Peyer's patch (tissue), 4 donors: ENCODE data around the gene OASL.

Source experiments
- POLR2A ChIP-seq, 2 donors: fragments of 450-650 bp; IDR thresholded peaks; one replicate each; pipeline ENCODE4 v1.5.1; 2017; ENCODE audit warnings: antibody characterized with exemption in 2 of 2, mild to moderate bottlenecking in 2 of 2, moderate library complexity in 2 of 2
- TF ChIP-seq, protein P1 (sequence below), 6 experiments: fragments of 450-650 bp in 4 of 6; fragments of 200-600 bp in 2 of 6; sonication (generic) in 1 of 6; IDR thresholded peaks; one replicate each; pipeline ENCODE4 v1.5.1; 2017 to 2019; ENCODE audit warnings: antibody characterized with exemption in 6 of 6, mild to moderate bottlenecking in 3 of 6, moderate library complexity in 1 of 6

DNA sequence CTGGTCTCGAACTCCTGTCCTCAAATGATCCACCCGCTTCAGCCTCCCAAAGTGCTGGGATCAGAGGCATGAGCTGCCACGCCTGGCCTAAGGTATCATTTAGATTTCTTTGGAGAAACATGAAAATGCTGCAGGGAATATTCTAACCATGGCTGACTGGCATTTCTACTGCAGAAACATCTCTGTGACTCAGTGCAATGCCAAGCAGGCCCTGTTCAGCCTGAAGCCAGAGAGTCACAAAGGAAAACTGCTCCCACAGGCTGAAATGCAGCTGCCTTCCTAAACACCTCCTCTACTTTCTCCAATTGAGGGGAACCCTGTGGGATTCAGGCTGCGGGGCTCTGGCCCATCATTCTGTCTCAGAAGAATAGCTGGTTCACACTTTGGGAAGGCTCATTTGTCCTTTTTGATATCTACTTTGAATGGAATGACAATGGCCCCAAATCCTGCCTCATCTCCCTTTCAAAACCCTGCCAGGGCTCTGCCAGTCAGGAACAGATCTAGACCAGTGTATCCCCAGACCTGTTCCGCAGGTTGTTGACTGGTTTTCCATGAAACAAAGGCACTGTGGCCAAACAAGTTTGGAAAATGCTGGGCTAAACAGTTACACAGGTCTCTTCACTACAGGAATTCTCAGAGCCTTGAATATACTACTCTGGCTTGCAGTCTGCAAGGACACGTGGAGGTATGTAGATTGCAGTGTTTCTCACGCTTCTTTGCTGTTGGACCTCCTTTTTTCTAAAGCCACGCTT lies 30.5 kb downstream of the OASL start:
- TF ChIP-seq, protein P1, sequence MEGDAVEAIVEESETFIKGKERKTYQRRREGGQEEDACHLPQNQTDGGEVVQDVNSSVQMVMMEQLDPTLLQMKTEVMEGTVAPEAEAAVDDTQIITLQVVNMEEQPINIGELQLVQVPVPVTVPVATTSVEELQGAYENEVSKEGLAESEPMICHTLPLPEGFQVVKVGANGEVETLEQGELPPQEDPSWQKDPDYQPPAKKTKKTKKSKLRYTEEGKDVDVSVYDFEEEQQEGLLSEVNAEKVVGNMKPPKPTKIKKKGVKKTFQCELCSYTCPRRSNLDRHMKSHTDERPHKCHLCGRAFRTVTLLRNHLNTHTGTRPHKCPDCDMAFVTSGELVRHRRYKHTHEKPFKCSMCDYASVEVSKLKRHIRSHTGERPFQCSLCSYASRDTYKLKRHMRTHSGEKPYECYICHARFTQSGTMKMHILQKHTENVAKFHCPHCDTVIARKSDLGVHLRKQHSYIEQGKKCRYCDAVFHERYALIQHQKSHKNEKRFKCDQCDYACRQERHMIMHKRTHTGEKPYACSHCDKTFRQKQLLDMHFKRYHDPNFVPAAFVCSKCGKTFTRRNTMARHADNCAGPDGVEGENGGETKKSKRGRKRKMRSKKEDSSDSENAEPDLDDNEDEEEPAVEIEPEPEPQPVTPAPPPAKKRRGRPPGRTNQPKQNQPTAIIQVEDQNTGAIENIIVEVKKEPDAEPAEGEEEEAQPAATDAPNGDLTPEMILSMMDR (IDR thresholded peaks at IDR 0.05), result no peak
- TF ChIP-seq POLR2A (IDR thresholded peaks at IDR 0.05), result no peak
